NCI-H748 (cell line): ENCODE results near the gene RNF207.

ENCODE experiments used
- DNase-seq: peaks from one replicate; lab custom pipeline; 2025; ENCODE audit not compliant: unreplicated experiment; lab: John Stamatoyannopoulos, UW

Gene RNF207

DNA sequence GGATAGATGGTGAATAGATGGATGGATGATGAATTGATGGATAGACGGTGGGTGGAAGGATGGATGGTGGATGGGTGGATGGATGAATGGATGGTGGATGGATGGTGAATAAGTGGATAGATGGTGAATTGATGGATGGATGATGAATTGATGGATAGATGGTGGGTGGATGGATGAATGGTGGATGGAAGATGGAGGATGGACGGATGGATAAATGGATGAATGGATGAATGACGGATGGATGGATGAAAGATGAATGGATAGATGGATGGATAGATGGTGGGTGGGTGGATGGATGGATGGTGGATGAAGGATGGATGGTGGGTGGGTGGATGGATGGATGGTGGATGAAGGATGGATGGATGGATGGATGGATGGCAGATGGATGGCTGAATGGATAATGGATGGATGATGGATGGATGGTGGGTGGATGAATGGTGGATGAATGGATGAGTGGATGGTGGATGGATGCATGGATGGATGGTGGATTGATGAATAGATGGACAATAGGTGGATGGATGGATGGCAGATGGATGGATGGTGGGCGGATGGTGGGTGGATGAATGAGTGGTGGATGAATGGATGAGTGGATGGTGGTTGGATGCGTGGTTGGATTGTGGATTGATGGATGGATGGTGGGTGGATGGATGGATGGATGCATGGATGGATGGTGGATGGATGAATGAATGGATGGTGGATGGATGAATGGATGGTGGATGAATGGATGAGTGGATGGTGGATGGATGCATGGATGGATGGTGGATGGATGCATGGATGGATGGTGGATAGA, 31.1 kb upstream of the RNF207 start:
- no peak for DNase-seq

DNA sequence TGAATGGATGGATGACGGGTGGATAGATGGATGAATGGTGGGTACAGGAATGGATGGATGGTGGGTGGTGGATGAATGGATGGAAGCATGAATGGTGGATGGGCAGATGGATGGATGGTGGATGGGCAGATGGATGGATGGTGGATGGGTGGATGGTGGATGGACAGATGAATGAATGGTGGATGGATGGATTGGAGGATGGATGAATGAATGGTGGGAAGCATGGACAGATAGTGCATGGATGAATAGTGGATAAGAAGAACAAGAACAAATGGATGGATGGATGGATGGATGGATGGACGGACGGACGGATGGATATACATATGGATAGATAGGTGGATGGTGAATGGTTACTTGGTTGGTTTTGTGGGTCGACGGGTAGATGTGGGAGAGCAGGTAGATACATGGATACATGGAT, 30.5 kb upstream of the RNF207 start:
- no peak for DNase-seq

DNA sequence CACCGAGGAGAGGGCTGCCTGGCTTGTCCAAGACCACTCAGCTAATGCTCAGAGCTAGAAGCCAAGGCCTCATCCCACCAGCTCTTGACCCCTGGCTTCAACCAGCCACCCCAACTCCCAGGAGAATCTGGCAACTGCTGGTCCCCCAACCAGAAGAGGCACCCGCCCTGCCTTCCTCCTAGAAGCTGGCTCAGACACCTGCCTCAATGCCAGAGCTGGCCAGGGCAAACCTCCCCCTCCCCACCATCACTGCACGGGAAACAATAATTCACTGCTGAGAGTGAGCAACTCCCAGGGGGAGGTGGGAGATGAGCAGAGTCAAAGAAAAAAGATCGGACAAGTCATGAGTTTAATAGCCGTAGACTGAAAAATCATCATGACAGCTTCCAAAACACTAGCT, 29.1 kb upstream of the RNF207 start:
- DNase-seq = no peak

DNA sequence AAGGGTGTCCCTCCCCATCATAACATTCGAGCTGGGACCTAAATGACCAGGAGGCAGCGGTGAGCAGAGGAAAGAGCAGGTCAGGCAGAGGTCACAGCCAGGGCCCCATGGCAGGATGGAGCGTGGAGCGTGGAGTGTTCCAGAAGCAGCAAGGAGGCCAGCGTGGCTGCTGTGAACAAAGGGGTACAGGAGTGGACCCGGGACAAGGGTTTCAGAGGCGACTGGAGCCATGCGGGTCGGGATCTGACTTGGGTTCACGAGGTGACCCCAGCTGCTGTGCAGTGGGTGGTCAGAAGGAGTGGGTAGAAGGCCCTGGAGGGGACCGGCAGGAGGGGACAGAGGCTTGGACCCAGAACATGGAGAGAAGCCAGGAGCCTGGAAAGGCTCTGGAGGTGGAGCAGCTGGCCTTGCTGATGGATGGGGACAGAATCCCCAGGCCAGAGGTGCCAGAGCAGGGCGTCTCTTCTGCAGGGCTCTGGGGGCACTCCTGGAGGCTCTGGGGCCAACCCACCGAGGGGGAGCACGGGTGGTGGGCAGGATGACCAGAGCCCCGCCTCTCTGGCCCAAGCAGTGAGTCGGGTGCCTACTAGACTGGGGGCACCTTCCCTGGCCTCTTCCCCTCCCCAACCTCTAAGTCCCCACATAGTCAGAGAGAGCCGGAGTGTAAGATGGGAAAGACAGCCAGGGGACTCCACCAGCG, 28.1 kb upstream of the RNF207 start:
- no peak for DNase-seq

DNA sequence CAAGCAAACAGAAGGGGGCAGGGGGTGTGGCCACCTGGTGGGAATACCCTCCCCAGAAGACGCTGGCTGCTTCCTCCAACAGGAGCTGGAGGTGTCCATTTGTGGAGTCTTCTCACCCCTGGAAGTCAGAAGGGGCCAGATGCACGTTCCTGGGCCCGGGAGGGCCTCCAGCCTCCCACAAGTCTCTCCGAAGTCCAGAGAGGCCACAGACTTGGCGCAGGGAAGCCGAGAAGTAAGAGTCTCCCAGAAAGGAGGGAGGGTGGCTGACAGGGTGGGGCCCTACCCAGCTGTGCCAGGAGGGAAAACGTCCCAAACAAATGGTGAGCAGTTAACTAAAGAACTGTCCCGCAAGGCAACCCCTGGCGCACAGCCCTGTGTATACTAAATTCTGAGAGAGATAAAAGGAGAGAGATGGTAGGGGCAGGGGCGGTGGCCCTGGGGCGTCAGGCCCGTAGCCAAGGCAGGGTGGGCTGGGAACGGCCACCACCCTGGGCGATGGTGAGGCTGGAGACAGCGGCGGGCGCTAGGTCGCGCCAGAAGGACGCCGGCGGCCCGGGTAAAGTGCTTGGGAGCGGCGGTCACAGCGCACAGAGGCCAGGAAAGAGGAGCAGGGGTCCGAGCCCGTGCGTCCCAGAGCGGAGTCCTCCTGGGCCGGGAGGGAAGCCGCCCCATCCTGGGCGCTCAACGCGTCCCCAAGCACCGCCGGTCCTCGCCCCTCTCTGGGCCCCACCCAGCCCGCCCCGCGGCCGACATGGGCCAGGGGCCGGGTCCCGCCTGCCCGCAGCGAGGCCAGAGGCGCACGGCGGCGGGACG, 27.0 kb upstream of the RNF207 start:
- peak; percentile 29 for DNase-seq

DNA sequence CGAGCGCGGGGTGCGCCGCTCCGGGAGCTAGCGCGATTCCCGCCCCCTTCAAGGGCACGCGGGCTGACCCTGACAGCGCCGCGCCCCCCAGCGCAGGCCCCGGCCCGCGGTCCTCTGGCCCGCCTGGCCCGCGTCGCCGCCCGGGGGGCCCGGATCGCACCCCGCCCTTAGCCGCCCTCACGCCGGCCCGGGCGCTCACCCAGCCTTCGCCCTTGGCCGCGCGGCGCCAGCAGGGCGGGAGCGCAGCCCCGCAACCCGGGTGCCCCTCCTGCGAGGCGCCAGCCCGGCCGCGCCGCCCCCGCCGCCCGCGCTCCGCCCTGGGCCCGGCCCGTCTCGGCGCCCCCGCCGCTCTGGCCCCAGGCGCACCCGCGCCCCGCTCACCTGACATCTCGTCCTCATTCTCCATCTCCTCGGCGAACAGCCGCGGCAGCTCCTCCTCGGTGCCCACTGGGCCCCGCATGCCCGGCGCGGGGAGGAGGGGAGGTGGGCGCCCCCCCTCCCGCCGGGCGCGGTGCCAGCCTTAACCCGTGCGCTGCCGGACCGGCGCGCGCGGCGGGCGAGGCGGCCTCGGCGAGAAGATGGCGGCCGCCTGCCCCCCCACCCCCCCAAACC, 26.2 kb upstream of the RNF207 start:
- DNase-seq = no peak

DNA sequence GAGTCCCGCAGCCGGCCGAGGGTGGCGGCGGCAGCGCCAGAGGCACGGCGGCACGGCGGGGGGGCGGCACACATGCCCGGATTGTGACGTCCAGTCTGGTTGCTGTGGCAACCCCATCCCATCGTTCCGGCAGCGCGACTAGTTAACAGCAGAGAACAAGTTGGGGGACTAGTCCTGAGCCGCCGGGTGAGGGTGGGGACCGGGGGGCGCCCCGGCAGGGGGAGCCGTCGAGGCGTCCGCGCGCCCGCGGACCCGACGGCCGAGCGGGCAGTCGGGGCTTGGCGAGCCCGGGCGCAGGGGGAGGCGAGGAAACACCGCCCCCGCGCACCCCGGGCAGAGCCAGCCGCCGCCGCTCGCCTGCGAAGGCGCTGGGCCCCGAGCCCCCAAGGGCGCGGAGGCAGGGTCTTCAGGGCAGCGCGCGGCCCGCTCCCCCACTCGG, 25.6 kb upstream of the RNF207 start, which contains the start of gene CHD5:
CHD5 (minus strand) TSS at position 54 of the 439 bp plus-strand sequence. CDS start 298 bp downstream, outside the sequence.
- peak; percentile 48 for DNase-seq

DNA sequence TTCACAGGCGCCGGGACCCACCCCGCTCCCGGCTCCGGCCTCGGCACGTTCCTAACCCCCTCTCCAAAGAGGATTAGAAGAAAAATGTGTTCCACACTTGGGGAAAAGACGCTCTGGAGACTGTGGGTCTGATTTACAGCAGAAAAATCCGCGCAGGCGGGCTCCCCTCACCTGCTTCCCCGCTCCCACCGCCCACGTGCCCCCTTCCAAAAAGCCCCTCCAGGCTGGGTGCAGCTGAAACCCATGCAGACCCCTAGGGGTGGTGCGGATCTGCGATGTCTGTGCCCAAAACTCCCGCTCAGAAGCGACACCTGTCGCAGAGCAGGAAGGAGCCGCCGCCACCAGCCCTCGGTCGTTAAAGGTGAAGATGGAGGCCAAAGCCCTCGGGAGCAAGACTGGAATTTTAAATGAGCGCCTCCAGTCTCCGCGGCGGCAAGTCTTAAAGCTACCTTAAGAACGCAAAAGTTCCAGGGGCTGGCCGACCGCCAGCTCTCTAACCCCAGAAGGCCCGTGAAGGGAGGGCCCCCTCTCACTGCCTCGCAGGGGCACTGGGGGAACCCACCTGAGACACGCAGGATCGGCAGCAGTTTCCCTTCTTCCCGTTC, 25.1 kb upstream of the RNF207 start:
- DNase-seq = peak; percentile 14

DNA sequence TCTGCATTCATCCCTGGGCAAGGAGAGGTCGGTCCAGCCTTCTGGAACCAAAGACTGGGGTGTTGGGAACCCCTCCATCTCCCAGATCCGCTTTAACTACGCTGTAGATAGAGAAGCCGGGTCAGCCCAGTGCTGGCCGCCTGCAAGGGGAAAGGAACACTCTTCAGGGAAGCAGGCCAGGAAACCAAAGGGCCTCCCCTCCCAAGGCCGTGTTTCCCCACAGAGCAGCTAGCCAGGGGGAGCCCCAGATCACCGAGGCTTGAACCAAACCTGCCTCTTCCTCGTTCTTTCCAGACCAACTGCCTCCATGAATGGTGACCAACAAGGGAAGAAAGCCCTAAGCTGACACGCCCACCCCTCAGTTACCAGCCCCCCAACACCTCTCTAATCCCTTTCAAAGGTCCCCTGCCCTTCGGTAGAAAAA, 24.6 kb upstream of the RNF207 start:
- DNase-seq = no peak

DNA sequence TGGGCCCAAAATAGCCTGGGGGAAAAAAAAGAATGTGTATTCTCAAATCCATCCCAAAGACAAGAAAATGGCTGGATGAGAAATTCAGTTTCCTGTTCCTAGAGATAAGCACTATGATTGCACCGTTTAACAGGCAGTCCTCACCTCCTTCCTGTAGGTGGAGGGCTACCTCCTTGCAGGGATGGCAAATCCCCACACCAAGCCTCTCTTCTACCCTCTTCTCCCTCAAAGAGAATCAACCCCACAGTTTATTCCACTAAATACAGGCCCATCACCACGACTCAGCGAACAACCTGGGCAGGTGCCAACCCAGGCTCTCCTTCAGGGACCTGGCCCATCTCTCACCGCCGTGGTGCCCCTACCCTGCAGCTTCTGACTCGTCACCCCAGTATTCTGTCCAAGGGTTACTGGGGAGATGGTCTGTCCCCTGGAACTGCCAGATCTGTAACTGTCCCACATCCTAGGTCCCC, 22.4 kb upstream of the RNF207 start:
- DNase-seq = no peak

DNA sequence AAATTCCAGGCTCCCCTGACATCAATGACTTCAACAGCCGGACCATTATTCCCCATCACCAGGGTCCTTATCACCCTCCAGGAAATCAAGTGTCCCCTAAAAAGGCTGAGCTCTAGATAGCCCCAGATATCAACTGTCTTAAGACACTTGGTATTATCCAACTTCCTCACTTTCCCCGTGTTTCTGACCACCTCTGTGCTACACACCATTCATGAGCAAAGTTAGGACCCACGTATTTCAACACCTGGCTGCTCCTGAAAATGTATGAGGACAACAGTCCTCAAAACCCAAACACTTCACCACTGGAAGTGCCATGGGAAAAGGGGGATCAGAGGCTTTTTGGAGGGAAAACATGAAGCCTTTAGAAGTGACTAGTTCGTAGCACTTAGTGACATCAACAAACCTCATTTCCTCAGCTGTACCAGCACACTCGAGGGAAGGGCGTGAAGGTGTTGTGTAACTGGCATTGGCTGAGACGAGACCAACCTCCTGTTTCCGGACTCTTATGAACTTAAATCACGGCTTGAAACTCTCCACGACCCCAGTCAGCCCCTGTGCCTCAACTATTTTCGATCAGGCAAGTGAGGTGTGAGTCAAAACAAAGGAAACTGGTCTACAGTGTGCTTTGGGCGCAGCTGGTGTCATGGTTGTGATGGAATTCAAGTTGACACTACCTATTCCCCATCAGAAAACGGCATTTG, 21.7 kb upstream of the RNF207 start:
- DNase-seq = no peak

DNA sequence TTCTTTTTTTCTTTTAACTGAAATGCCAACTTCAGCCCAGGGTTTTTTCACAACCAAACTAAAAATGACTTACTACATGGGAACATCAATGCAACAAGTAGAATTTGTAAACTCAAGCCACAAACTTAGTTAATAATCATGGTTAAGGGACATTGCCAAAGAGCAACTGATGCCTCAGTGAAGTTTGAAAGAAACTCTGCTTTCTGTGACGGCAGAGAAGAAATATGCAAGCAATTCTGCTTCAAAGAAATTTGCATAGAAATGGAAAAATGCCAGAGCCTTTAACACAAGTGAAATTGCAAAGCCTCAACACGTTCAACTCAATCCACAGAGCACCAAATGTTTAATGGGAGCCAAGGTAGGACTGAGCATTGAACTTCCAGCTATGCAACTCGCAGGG, 20.8 kb upstream of the RNF207 start:
- no peak for DNase-seq

DNA sequence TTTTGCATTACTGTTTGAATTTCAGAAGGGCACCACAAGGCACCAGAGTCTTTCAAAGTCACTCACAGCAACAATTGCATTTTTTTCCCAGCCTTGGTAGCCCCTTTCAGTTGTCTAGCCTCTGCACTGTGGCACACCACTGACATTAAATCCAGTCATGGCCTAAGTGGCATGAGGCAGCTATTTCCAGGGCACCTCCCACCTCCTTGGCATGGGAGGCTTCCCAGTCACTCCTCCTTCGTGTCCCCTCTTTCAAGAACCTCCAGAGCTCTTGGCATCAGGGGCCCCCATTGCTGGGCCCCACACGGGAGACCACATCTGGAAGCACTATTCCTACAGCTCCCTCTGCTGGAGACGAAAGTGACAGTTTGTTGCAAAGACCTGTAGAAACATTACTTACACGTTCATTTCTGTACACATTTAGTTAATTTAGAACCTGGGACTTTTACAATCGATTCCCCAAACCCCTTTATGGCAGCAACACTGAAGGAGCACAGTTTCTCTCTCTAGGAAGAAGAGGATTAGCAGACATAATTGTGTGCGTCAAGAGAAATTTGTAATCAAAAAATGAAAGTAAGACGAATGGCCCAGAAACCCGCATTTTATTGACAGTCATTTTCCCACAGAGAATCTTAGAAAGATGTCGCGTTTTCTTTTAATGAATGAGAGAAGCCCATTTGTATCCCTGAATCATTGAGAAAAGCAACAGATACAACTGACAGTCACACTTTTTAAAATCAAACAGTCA, 20.1 kb upstream of the RNF207 start:
- no peak for DNase-seq

DNA sequence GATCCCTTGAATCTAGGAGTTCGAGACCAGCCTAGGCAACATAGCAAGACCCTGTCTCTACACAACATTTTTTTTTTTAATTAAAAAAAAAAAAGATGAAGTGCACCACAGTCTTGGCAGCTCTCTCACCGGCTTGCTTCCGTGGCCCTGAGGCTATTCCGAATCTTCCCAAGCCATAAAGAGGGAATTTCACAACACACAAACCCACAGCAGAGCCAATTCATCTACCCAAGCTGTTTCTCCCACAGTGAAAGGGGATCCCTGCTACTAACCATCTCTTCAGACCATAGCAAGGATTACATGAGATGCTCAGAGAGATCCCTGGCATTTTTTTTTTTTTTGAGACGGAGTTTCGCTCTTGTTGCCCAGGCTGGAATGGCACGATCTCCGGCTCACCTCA, 17.5 kb upstream of the RNF207 start:
- no peak for DNase-seq

DNA sequence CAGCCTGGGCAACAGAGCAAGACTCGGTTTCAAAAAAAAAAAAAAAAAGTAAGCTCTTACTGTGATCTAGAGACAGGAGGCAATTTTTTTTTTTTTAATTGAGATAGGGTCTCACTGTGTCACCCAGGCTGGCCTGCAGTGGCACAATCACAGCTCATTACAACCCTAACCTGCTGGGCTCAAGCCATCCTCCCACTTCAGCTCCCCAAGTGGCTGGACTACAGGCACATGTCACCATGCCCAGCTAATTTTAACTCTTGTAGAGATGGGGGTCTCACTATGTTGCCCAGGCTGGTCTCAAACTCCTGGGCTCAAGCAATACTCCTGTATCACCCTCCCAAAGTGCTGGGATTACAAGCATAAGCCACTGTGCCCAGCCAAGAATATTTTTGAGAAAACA, 14.0 kb upstream of the RNF207 start:
- DNase-seq = no peak

DNA sequence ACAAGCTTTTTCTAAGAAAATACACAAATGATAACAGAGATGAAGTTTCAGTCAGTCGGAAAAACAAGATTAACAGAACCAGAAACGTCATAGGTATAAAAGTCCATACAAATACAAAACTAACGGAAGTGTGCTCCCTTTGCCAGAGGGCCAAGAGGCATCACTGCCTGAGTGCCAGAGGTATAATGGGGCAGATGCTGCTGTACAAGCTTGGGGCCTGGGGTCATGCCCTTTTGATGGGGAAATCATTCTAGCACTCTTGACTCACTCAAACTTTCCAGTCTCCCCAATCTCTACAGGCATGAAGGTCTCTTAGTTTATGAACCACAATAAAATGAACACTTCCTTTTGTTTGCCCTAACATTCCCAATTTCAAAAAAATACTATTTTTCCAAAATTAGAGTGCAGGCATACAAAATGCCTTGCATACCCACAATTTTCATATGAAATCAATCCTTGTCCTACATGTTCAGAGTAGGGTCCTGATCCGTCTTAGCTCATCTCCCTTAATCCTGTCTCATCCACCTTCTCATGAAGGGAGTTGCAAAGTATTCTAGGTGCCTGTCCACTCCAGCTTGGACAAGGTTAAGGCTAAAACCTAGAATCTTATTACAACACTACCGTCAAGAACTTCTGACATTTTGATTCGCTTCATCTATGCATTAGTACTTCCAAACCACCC, 8.0 kb upstream of the RNF207 start:
- no peak for DNase-seq

DNA sequence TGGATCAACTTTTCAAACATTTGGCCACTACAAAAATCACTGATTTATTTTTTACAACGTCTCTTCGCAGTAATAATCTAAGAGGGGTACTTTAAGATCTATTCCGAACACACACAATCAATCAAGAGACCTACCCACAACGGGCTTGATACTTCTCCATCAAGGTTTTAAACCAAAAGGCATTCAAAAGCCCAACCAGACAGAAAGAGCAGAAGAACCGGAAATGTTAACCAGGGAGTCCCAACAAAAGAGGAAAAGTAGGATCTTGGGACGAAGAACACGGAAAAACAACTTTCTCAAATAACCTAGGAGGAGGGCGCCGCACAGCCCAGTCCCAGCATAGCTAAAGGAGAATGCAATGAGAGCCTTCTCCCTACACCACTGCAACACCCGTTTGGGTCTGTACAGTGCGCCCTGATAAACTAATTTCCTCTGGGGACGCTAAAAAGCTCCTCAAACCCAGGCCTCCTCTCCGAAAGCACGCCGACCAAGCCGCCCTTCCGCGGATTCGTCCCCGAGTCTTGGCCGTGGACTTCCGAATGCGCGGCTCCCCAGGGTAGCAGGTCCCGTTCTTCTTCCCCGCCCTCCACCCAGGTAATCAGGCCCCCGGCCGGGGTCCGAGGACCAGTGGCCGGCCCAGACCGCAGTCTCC, 7.1 kb upstream of the RNF207 start:
- peak; percentile 24 for DNase-seq
